Measurements from ENCODE around the gene DOC2B. TPM values are rescaled to one million over a fixed set of nuclear protein-coding genes. Genes with fewer than 3 reads are reported as not detected.
"Not testable (repeated sequence)": the region's sequence is repeated elsewhere in the genome, so short reads cannot be mapped to it uniquely, and the experiment has no call there.

DOC2B gene
- total RNA-seq, 2 experiments from 2014 or later = not detected

DNA sequence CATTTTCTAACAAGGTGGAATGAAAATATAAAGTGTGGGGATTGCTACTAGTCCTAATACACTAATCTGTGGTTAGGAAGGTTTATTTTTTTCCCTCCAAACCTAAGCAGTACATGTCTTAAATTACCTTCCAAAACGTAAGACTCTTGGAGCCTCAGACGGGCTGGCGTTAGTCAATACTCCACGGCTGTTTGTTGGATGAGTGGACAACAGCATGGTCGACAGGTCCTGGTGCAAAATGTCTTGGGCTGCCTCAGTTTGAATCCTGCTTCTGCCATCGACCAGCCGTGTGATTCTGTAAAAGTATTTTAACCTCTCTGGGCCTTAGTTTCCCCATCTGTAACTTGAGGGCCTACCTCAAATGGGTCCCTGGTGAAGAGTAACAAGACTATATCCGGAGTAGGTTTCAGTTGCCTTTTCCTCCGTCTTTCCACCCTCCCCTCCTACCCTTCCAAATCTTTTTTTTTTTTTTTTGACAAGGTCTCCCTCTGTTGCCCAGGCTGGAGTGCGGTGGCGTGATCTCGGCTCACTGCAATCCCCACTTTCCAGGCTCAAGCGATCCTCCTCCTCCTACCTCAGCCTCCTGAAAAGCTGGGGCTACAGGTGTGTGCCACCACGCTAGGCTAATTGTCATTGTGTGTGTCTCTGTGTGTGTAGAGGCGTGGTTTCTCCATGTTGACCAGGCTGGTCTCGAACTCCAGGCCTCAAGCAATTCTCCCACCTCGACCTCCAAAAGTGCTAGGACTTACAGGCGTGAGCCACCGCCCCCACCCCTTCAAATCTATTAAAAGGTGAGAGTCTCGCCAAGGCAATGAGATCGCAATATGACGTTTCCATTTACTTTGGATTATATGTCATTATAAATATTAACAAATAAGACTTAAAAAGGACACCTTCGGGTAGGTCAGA lies 38.3 kb downstream of the DOC2B start:
- H2AFZ ChIP-seq (ENCODE audit: low read length) = no peak overlapping the region
- TF ChIP-seq EZH2phosphoT487 (IDR thresholded peaks at IDR 0.05; ENCODE audit: borderline replicate concordance, low read depth, low read length) (no peak), CTCF (conservative IDR thresholded peaks at IDR 0.05; ENCODE audit: low read length) (no peak)
- ChIA-PET POLR2A (no interaction called here), CTCF (ENCODE audit: unreplicated experiment) (no interaction called here)
- no peaks in the 10 kb centered on the region for H3K36me3 ChIP-seq (ENCODE audit: insufficient read depth, low read length)
- H4K20me1 ChIP-seq (ENCODE audit: insufficient read depth, low read length) = no peaks in the 10 kb centered on the region
- BruUV-seq (replicated peaks) = no TSS peak
- no peaks in the 10 kb centered on the region for H3K79me2 ChIP-seq (ENCODE audit: insufficient read depth, low read depth, low read length)
- no peak overlapping the region for H3K4me2 ChIP-seq (ENCODE audit: low read length)
- H3K9me2 ChIP-seq (ENCODE audit: insufficient read depth, low read length) = no peaks in the 10 kb centered on the region
- intact Hi-C loops (cut with micrococcal nuclease; ENCODE audit: unreplicated experiment) = no loop called here
- H3K4me3 ChIP-seq (ENCODE audit: low read depth, low read length, poor library complexity, severe bottlenecking) = no peak overlapping the region
- no peaks in the 10 kb centered on the region for H3K9me3 ChIP-seq (ENCODE audit: low read length)
- H3K4me1 ChIP-seq (ENCODE audit: insufficient read depth, low read length, poor library complexity, severe bottlenecking) = no peaks in the 10 kb centered on the region
- no peak overlapping the region for H3K27ac ChIP-seq (ENCODE audit: low read depth, low read length, poor library complexity, severe bottlenecking)
- no peak for DNase-seq (ENCODE audit: low spot score)

DNA sequence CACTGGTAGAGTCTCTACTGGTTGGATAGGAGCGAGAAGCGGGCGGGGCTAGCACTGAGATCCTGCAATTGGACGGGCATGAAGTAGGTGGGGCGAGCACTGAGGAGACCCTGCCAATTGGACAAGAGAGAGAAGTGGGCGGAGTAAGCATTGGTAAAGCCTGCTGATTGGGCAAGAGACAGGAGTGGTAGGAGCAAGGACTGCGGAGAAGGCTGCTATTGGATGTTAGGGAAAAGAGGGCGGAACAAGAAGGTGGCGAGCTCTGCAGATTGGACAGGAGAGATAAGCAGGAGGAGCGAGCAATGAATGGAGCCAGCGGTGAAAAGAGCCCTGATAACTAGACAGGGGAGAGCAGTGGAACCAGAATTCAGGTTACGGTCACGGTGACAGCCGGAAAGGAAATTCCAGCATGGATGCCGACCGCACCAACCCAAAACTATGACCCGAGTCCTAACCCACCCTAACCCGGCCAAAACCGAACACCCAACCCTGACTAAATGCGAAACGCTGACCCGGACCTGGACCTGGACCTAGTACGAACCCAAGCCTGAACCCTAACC lies 39.3 kb downstream of the DOC2B start:
- no peaks in the 10 kb centered on the region for H3K36me3 ChIP-seq (ENCODE audit: insufficient read depth, low read length)
- CTCF ChIA-PET (ENCODE audit: unreplicated experiment) = no interaction called here
- peak; percentile 62 for DNase-seq (ENCODE audit: low spot score)
- H3K4me3 ChIP-seq (ENCODE audit: low read depth, low read length, poor library complexity, severe bottlenecking) = no peak overlapping the region
- BruUV-seq (replicated peaks) = no TSS peak
- no peak overlapping the region for H3K4me2 ChIP-seq (ENCODE audit: low read length)
- no peaks in the 10 kb centered on the region for H3K9me2 ChIP-seq (ENCODE audit: insufficient read depth, low read length)
- intact Hi-C loops (cut with micrococcal nuclease; ENCODE audit: unreplicated experiment) = no loop called here
- H4K20me1 ChIP-seq (ENCODE audit: insufficient read depth, low read length) = no peaks in the 10 kb centered on the region
- no peaks in the 10 kb centered on the region for H3K9me3 ChIP-seq (ENCODE audit: low read length)
- no peak for TF ChIP-seq CTCF (conservative IDR thresholded peaks at IDR 0.05; ENCODE audit: low read length)
- TF ChIP-seq EZH2phosphoT487 (IDR thresholded peaks at IDR 0.05; ENCODE audit: borderline replicate concordance, low read depth, low read length) = no peak
- POLR2A ChIA-PET = no interaction called here
- no peak overlapping the region for H3K27ac ChIP-seq (ENCODE audit: low read depth, low read length, poor library complexity, severe bottlenecking)
- H2AFZ ChIP-seq (ENCODE audit: low read length) = no peak overlapping the region
- no peaks in the 10 kb centered on the region for H3K4me1 ChIP-seq (ENCODE audit: insufficient read depth, low read length, poor library complexity, severe bottlenecking)
- no peaks in the 10 kb centered on the region for H3K79me2 ChIP-seq (ENCODE audit: insufficient read depth, low read depth, low read length)

DNA sequence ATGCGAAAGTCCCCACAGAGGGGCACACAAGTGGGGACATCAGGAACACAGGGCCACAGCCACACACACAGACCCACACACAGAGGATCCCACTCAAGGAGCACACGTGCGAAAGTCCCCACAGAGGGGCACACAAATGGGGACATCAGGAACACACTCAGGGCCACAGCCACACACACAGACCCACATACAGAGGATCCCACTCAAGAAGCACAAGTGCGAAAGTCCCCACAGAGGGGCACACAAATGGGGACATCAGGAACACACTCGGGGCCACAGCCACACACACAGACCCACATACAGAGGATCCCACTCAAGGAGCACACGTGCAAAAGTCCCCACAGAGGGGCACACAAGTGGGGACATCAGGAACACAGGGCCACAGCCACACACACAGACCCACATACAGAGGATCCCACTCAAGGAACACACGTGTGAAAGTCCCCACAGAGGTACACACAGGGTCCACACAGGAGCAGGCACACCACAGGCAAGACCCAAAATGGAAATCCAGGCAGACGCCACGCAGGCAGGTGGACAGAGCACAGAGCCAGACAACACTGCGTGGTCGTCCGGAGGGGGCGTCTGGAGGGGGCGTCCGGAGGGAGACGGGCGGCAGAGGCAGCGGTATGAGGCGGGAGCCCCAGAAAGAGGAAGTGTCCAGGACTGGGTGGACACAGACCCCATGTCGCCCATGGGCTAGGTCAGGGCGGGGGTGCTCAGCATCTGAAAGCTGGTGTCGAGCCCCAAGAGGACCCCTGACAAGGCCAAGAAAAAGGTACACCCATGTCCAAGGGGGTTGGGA lies 41.8 kb downstream of the DOC2B start:
- intact Hi-C loops (cut with micrococcal nuclease; ENCODE audit: unreplicated experiment); POLR2A ChIA-PET; H4K20me1 ChIP-seq (ENCODE audit: insufficient read depth, low read length): not testable (repeated sequence)

GRCh38 chr17:137166-137807 lies 44.2 kb downstream of the DOC2B start, which contains the start of gene SCGB1C2:
TSS of gene SCGB1C2 (plus strand) at chr17:137569. CDS start at chr17:137591, 22 bp downstream.
- H3K27ac ChIP-seq (ENCODE audit: low read depth, low read length, poor library complexity, severe bottlenecking); H3K36me3 ChIP-seq (ENCODE audit: insufficient read depth, low read length); CTCF ChIA-PET (ENCODE audit: unreplicated experiment); H3K9me3 ChIP-seq (ENCODE audit: low read length); H2AFZ ChIP-seq (ENCODE audit: low read length); BruUV-seq (replicated peaks); DNase-seq (ENCODE audit: low spot score); intact Hi-C loops (cut with micrococcal nuclease; ENCODE audit: unreplicated experiment); H3K4me2 ChIP-seq (ENCODE audit: low read length); H4K20me1 ChIP-seq (ENCODE audit: insufficient read depth, low read length); H3K4me1 ChIP-seq (ENCODE audit: insufficient read depth, low read length, poor library complexity, severe bottlenecking); H3K79me2 ChIP-seq (ENCODE audit: insufficient read depth, low read depth, low read length); H3K4me3 ChIP-seq (ENCODE audit: low read depth, low read length, poor library complexity, severe bottlenecking); POLR2A ChIA-PET; H3K9me2 ChIP-seq (ENCODE audit: insufficient read depth, low read length): not testable (repeated sequence)

More for the DNA sequence above, 41.8 kb downstream of the DOC2B start:
- H3K27ac ChIP-seq (ENCODE audit: low read depth, low read length, poor library complexity, severe bottlenecking); H3K4me2 ChIP-seq (ENCODE audit: low read length); CTCF ChIA-PET (ENCODE audit: unreplicated experiment); H3K4me3 ChIP-seq (ENCODE audit: low read depth, low read length, poor library complexity, severe bottlenecking); DNase-seq (ENCODE audit: low spot score); H3K9me2 ChIP-seq (ENCODE audit: insufficient read depth, low read length); H3K79me2 ChIP-seq (ENCODE audit: insufficient read depth, low read depth, low read length); H3K9me3 ChIP-seq (ENCODE audit: low read length); H3K4me1 ChIP-seq (ENCODE audit: insufficient read depth, low read length, poor library complexity, severe bottlenecking); BruUV-seq (replicated peaks); H3K36me3 ChIP-seq (ENCODE audit: insufficient read depth, low read length); H2AFZ ChIP-seq (ENCODE audit: low read length): not testable (repeated sequence)
